Measurements from ENCODE around the gene ABHD15.
A peak's percentile ranks its signal among the peaks of the same experiment; 100 is the strongest.

ABHD15 gene

GRCh38 chr17:29518359-29518758, 48.5 kb downstream of the ABHD15 start:
- ATAC-seq, result no peak
- TF ChIP-seq RARB (CRISPR knock-in tag; IDR thresholded peaks at IDR 0.05), result no peak
- TF ChIP-seq SNAI2 (CRISPR knock-in tag; IDR thresholded peaks at IDR 0.05), result no peak
- no peak for TF ChIP-seq ZFP3 (CRISPR knock-in tag; IDR thresholded peaks at IDR 0.05)
- TF ChIP-seq TSHZ2 (CRISPR knock-in tag; IDR thresholded peaks at IDR 0.05), result no peak
- TF ChIP-seq PATZ1 (CRISPR knock-in tag; IDR thresholded peaks at IDR 0.05; ENCODE audit: borderline replicate concordance), result no peak
- TF ChIP-seq CSDC2 (CRISPR knock-in tag; IDR thresholded peaks at IDR 0.05), result no peak
- no peak for TF ChIP-seq TCF4 (CRISPR knock-in tag; IDR thresholded peaks at IDR 0.05; ENCODE audit: borderline replicate concordance)

- ATAC-seq, result peak; percentile 56
- TF ChIP-seq TOX (CRISPR knock-in tag; IDR thresholded peaks at IDR 0.05; ENCODE audit: borderline replicate concordance), result no peak
- no peak for TF ChIP-seq TCF4 (CRISPR knock-in tag; IDR thresholded peaks at IDR 0.05; ENCODE audit: borderline replicate concordance)
- TF ChIP-seq ZFP30 (CRISPR knock-in tag; IDR thresholded peaks at IDR 0.05), result no peak
- TF ChIP-seq ZC3H10 (CRISPR knock-in tag; IDR thresholded peaks at IDR 0.05), result no peak
- no peak for TF ChIP-seq PATZ1 (CRISPR knock-in tag; IDR thresholded peaks at IDR 0.05; ENCODE audit: borderline replicate concordance)
- TF ChIP-seq BACH2 (CRISPR knock-in tag; IDR thresholded peaks at IDR 0.05; ENCODE audit: borderline replicate concordance), result no peak
- TF ChIP-seq ZNF70 (CRISPR knock-in tag; IDR thresholded peaks at IDR 0.05), result no peak
- TF ChIP-seq PPARA (CRISPR knock-in tag; IDR thresholded peaks at IDR 0.05; ENCODE audit: borderline replicate concordance), result no peak
- TF ChIP-seq ARNTL (CRISPR knock-in tag; IDR thresholded peaks at IDR 0.05; ENCODE audit: borderline replicate concordance, low read depth), result no peak
- no peak for TF ChIP-seq ZFP3 (CRISPR knock-in tag; IDR thresholded peaks at IDR 0.05)
- no peak for TF ChIP-seq CSRNP3 (CRISPR knock-in tag; IDR thresholded peaks at IDR 0.05)
- no peak for TF ChIP-seq ESRRG (CRISPR knock-in tag; IDR thresholded peaks at IDR 0.05)
- no peak for TF ChIP-seq OSR1 (CRISPR knock-in tag; IDR thresholded peaks at IDR 0.05)
- no peak for TF ChIP-seq POU6F1 (CRISPR knock-in tag; IDR thresholded peaks at IDR 0.05; ENCODE audit: borderline replicate concordance, low read depth)
- no peak for TF ChIP-seq SNAI2 (CRISPR knock-in tag; IDR thresholded peaks at IDR 0.05)
- no peak for TF ChIP-seq TSHZ2 (CRISPR knock-in tag; IDR thresholded peaks at IDR 0.05)
- TF ChIP-seq CSDC2 (CRISPR knock-in tag; IDR thresholded peaks at IDR 0.05), result no peak
- TF ChIP-seq RARB (CRISPR knock-in tag; IDR thresholded peaks at IDR 0.05), result no peak
These were observed 52.0 kb downstream of the ABHD15 start for GRCh38 chr17:29514792-29515191.

All from SK-N-SH treated with all-trans-retinoic acid at 6 μM for 48 hours (cell line).